ENCODE data around the gene NOXO1.

NOXO1 gene

GRCh38 chr16:1993731-1994131 is 12.5 kb upstream of the NOXO1 start:
- no peak for DNase-seq

DNA sequence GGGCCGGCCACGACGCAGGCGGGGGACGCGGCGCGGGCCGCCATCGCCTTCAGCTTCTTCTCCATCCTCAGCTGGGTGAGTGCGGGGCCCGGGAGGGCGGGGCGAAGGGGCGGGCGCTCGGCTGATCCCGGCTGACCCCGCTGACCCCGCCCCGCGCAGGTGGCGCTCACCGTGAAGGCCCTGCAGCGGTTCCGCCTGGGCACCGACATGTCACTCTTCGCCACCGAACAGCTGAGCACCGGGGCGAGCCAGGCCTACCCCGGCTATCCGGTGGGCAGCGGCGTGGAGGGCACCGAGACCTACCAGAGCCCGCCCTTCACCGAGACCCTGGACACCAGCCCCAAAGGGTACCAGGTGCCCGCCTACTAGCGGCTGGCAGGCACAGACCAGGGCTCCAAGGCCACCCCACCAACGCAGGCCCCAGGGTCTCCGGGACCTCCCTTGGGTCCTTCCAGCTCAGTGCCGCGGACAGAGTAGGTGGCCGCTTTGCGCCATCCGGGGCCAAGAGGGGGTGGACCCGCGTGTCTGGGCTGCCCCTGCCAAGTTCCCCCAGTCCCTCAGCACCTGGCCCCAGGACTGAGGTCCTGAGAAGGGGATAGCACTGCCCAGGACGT is 11.5 kb upstream of the NOXO1 start:
- DNase-seq = no peak

DNA sequence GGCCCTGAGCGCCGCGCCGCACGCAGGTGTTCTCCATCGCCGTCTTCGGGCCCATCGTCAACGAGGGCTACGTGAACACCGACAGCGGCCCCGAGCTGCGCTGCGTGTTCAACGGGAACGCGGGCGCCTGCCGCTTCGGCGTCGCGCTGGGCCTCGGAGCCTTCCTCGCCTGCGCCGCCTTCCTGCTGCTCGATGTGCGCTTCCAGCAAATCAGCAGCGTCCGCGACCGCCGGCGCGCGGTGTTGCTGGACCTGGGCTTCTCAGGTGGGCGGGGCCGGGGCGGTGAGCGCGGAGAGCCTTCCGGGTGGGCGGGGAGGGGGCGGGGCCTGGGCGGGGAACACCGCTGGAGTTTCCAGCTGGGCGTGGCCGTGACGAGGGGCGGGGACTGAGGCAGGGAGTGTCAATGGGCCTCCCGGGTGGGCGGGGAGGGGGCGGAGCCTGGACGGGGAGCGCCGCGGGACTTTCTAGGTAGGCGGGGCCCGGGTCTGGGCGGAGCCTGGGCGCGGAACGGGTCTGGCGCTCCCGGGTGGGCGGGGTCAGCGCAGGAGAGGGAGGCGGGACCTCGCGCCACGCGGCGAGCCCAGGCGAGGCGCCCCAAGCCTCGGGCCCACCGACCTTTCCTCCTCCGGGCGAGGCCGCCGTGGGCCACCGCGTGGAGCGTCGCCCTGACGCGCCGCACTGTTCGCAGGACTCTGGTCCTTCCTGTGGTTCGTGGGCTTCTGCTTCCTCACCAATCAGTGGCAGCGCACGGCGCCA is 10.9 kb upstream of the NOXO1 start:
- peak; percentile 99 for DNase-seq

- DNase-seq = no peak
Measured at GRCh38 chr16:1991588-1991947, 10.3 kb upstream of the NOXO1 start.

DNA sequence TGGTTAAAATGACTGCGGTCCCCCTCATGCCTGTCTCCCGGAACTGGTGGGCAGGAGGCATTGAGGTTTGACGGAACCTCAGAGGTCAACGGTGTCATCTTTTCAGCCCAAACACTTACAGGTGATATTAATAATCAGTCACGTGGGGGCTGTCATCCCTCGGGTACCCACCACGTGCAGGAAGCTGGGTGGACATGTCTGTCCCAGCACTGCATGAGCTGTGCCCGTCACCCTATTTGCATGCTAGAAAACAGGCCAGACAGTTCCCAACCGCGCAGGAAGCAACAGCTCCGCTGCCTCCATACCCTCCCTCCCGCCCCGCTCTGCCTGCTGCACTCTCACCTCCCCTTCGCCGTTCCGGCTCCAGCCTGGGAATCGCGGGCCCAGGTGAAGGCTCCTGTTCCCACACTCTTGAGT is 9.9 kb upstream of the NOXO1 start:
- peak; percentile 70 for DNase-seq

DNA sequence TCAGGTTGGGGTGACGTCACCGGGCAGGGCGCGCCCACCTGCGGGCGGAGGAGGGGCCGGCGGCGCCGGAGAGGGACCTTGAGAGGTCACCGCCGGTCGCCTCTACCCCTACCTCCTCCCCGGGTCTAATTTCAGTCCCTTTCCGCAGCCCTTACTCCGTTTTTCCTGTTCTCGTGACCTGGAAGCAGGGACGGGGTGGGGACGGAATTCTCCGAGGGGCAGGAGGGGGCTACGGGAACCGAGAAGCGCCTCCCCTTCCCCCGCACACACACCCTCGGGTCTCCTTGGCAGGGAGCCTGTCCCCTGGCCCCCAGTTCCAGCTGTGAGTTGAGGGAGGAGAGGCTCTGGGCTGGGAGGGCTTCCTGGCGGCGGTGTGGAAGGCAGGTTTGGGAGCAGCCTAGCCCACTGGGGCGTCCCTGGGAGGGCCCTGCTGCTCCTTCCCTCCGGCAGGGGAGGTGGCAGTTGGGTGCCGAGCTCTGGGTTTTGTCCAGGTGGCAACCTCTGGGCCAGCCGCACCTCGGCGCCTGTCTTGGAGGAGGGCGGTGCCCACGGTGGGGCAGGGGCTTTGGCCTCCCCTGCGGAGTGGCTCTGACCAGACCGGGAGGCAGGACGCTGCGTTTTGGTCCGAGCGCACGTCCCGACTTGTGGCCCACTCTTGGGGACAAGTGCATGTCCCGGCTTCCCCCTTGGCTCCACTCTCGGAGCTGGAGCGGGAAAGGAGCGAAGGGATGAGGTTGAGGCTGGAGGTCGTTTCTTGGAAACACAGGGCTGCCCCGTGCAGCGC is 9.3 kb upstream of the NOXO1 start:
- DNase-seq = peak; percentile 59

DNA sequence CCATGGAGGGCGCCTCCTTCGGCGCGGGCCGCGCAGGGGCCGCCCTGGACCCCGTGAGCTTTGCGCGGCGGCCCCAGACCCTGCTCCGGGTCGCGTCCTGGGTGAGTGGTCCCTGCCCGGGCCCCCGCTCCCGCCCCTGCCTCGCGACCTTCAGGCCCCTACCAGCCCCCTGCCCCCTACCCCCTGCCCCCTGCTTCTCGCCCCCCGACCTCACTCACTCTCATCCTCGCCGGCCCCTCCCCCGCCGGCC is 8.8 kb upstream of the NOXO1 start:
- DNase-seq = no peak

GRCh38 chr16:1989209-1990100 is 8.2 kb upstream of the NOXO1 start, which contains the start of gene SYNGR3:
Gene SYNGR3 (plus strand): TSS chr16:1989970. CDS start chr16:1990103, 133 bp downstream.
- DNase-seq = no peak

GRCh38 chr16:1987198-1987597 is 5.9 kb upstream of the NOXO1 start:
- DNase-seq = no peak

- DNase-seq = no peak
Measured at GRCh38 chr16:1985466-1986150, 4.3 kb upstream of the NOXO1 start.

- DNase-seq = peak; percentile 49
Measured at GRCh38 chr16:1984347-1985225, 3.3 kb upstream of the NOXO1 start.

- peak; percentile 79 for DNase-seq
Measured at GRCh38 chr16:1983544-1984346, 2.5 kb upstream of the NOXO1 start, which contains the start of gene GFER. Gene GFER (plus strand): TSS chr16:1984193. CDS start chr16:1984219, 26 bp downstream.

DNA sequence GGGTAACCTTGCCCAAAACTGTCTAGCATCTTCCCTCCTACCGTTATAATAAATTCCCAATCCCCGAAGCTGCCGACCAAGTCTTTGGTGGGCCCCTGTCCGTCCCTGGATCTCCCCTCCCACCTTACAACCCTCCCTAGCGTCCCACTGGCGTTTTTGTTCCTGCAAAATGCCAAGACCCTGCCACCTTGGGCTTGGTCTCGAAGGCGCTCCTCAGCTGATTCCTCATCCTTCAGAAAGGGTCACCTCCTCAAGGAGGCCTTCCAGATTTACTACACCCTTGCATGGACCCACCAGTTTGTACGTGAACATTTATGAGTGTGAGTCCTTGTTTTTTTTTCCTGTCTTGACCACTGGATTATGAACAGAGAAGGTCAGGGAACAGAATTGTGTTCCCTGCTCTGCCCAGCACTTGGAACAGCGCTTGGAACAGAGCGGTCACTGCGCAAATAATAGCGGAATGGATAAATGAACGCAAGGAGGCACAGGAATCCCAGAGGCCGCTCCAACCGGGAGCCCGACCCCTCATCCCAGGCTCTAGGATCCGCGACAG is 1.8 kb upstream of the NOXO1 start:
- DNase-seq = no peak

DNA sequence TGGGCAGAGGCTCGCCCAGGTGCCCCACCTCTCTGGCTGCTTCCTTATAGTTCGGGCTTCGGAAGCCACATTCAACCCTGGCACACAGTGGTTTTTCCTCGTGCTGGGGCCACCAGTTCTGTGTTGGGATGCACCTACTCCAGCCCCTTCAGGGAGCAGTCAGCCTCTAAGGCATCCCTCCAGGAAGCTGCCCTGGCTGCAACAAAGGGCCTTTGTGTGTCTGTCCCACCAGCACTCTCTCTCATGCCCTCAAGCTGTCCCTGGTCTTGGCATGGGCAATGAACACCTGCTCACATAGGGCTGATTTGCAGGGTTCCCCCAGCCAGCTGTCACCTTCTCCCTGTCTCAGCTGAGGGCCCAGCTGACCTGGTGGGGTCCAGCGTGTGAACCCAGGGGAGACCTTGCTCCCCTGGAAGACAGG is 754 bp upstream of the NOXO1 start:
- no peak for DNase-seq

DNA sequence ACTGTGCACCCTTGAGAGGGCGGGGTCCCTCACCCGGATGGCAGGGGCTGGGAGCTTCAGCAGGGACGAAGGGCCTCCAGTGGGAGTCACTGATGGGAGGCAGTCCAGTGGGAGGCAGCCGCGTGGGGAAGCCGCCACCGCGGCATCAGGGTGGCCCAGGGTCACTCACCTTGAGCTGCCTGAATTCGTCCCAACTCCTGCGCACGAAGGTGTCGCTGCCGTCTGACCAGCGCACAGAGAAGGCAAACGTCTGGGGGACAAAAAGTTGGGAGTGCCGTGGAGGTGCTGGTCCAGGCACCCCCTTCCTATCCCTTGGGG is 540 bp downstream of the NOXO1 start:
- DNase-seq = no peak

DNA sequence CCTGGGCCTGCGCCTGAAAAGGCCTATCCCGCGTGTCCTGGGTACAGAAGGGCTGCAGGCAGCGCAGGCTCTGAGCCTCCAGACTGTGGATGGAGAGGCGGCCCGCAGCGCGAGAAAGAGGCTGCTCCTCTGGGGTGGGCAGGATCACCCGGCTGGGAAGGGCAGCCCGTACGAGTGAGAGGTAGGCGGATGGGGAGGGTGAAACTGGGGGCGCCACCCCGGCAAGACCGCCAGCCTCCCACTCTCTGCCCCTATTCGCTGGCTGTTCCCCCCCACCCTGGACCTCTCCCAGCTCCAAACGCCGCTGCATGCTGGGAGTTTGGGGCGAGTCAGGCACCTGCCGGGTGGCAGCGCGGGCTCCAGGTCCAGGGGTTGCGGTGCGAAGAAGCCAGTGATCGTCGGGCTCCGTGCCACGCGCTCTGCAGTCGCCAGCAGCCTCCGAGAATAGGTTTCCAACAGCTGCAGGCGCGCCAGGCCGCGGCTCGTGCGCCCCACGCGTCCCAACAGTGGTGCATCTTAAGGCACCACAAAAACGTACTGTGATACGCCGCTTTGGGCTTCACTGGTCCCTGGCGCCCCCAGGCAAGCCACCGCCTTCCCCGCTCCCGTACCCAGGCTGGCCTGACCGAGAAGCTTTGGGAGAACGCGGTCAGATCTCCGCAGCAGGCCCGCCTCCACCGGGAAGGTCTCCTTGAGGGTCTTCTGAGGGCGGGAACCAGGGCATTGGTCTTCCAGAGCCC is 1.1 kb downstream of the NOXO1 start:
- DNase-seq = no peak

GRCh38 chr16:1979271-1980029 is 1.8 kb downstream of the NOXO1 start:
- DNase-seq = peak; percentile 54

- DNase-seq = no peak
Measured at GRCh38 chr16:1978476-1979120, 2.7 kb downstream of the NOXO1 start.

Measured in CD4-positive, alpha-beta T cell treated with Interleukin-6 for 4 hours (primary cell).